NCI-H1092 (cell line): ENCODE data around the gene OTOR.

ENCODE experiments used
- DNase-seq: peaks from one replicate; lab custom pipeline; 2025; lab: John Stamatoyannopoulos, UW

The OTOR gene

DNA sequence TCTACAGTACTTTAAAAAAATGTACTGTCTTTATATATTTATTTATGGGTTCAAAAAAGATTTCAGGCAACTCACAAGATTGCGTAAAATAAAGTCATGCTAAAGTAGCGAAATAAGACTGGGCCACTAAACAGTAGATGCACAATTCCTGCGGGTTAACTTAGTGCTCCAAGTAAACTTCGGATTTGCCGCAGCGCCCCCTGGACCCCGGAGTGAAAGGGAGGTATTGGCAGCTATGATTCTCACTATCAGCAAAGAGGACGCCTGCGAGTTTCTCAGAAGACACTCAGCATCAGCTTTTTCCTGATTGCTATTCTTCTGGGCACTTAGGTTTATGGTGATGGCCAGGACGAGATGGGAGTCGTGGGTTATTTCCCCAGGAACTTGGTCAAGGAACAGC is 1.4 kb downstream of the OTOR start:
- no peak for DNase-seq

DNA sequence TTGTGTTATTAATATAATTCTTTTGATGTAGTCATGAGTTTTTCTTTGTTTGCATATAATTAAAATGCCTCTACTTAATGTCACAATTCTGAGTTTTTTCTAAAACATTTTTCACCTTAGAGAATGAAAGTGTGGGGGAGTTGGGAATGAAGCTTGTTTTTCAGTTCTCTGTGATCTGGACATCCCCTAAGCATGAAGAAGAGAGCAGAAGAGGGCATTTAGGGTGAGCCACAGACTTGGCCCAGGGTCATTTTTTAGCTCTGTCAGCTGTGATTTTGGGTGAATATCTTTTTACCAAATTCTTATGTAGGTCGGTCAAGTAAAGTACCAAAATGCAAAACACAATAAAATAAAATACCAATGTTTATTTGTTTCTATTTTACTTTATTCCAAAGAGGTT is 3.9 kb downstream of the OTOR start:
- DNase-seq: no peak

DNA sequence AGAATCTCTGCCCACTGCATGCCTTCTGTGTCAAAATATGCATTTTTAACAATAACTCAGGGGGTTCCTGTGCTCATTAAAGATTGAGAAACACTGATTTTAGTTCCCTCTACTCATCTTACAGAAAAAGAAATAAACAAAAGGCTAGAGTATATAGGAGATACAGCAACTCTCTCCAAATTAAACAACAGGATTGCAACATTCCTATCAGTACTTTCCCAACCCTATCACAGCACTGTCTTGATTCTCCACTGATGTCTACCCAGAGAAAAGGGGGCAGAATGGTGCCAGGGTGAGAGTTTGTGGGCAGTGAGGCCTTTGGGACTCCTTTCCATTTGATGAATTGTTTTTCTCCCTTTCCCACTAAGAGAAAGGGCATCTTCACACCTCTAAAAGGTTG is 4.7 kb downstream of the OTOR start:
- DNase-seq: no peak

DNA sequence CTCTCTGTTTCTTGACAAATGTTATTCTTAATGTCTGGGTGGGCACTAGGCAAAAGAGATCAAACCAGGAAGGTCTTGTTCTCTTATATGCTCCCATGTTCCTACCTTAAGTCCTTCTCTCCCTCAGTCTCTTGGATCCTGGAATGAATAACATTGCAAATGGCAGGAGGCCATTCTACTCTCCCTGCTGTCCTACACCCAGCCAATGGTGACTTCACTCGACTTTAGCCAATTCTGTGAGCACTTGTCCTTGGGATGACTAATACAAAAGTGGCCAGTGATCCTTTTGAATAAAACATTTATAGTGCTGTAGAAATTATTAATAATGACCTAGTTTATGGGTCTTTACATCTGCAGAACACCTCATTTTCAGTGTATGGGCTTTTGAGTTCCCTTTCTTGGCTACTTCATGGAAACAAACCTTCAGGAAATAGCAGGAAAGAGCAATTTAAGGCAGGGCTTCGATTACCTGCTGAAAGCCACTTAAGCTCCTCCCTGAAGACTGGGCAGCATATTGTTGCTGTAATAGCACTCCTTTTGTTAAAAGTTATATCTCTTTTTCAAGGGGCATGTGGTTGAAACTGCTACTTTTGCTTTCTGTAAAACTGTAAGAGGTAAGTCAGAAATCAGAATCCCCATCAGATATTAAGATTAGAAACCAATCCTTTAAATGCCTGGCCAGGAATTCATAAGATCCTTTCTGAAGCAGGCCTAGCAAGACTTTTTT is 10.5 kb downstream of the OTOR start:
- no peak for DNase-seq

DNA sequence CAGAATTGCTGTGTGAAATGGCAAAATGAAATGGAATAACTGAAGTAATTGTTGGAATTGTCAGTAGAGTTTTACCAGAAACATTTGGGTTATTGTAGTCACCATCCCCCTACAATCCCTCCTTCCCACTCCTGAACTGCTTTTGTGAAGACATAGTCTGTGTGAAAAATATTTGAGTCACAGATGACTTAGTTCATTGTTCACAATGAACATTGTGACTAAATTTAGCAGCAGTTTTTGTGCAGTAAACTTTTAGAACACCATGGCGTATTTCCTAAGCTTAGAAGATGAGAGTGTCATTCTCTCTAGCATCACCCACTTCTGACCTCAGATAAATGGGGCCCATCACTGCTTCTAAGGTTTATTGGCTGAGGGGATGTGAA is 11.0 kb downstream of the OTOR start:
- no peak for DNase-seq

DNA sequence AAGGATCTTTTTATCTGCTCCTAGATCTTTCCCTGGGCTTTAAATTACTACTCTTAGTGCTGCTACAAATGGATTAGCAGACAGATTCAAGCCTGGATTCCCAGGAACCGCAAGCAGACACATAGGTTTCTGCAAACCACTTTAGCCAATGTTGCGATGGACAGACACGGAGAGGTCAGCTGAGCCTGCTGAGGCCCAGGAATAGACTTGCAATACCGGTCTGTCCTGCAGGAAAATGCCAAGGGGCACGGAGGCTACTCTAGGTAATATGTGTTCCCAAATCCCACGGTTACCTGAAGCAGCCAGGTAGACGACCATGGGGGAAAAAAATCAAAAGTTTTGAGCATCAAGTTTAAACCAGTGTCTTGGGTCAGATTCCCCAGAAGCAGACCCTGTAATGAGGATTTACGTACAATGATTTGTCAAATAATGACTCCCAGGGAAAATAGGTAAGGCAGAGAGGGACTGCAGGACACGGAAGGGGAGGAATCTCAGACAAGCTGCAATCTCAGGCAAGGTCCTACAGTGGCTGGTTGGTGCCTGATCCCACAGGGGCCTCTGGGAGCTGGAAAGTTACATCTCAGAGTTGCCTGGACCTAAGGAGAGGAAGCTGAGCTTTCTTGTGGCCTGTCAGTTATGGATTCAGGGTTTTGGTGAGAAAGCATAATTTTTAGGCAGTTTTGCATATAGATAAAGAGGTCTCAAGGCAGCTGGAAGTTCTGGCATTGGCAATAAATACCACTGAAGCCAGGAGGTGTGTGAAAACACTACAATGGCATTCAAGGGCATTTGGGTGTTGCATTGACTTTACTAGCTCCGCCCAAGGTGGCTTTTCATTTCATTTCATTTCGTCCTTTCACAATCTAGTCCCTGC is 12.5 kb downstream of the OTOR start:
- no peak for DNase-seq

DNA sequence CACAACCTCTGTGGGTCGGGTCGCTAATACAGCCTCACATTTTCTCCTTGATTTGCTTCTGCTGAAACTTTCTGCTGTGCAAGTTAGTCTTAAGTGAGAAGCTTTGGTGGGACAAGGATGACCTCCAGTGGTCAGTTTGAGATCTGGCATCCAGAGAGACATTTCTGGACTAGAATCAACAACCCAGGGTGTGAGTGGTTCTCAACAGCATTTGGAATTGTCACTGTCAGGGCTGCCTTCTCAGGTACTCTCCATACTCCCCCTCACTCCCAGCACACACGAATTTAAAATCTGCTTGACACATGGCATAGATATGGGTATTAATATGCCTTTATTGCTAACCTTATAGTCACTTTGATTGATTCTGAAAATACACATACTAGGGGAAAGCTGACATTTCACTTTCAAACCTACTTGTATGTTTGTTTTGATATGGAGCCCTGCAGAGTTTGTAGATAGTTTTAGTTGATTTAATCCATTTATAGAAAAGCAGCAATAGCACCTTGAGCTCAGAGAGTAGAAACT is 13.2 kb downstream of the OTOR start:
- peak; percentile 72 for DNase-seq

DNA sequence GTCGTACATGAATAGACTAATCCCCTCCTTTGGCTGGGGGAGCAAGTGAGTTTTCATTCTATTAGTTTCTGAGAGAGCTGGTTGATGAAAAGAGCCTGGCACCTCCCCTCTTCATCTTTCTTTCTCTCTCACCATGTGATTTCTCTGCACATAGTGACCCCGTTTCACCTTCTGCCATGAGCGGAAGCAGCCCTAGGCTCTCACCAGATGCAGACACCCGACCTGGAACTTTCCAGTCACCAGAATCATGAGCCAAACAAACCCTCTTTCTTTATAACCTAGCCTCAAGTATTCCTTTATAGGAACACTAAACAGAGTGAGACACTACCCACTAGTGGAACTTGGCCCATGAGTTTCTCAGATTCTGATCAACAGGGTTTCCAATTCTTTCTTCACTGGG is 16.4 kb downstream of the OTOR start:
- DNase-seq: no peak

DNA sequence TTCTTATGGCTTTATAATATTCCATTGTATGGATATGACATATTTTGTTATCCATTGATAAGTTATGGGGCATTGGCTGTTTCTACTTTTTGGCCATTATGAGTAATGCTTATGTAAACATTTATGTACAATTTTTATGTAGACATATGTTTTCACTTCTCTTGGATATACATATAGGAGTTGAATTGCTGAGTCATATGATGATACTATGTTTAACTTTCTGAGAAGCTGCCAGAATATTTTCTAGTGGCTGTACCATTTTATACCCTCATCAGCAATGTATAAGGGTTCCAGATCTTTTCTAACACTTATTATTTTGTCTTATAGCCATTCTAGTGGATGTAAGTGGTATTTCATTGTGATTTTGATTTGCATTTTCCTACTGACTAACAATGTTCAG is 23.1 kb downstream of the OTOR start:
- DNase-seq: no peak

DNA sequence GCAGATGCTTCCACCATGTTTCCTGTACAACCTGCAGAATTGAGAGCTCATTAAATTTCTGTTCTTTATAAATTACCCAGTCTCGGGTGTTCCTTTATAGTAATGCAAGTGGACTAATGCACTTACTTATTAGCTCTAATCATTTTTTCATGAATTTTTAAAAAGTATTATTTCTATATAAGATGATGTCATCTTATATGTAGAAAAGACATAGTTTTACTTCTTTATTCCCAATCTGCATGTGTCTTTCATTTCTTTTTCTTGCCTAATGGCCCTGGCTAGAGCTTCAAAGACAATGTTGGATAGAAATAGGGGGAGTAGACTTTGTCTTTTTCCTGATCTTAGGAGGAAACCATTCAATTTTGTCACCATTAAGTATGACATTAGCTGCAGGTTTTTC is 27.8 kb downstream of the OTOR start:
- no peak for DNase-seq

DNA sequence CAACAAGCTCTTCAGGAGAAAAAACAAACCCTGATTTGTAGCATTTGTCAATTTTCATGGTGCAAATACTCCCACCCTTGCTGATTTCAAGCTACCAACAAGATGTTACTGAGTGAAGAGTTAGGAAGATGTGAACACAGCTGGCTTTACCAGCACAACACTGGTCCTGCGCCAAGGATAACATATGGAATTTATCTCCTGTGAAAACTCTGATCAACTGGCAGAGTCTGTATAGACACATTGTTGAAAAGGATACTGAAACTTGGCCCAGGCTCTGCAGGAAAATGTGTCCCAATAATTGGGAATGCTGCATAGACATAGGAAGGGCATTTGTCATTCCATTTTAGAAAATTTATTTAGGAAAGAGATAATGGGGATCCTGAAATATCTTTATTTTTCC is 29.0 kb downstream of the OTOR start:
- DNase-seq: no peak

DNA sequence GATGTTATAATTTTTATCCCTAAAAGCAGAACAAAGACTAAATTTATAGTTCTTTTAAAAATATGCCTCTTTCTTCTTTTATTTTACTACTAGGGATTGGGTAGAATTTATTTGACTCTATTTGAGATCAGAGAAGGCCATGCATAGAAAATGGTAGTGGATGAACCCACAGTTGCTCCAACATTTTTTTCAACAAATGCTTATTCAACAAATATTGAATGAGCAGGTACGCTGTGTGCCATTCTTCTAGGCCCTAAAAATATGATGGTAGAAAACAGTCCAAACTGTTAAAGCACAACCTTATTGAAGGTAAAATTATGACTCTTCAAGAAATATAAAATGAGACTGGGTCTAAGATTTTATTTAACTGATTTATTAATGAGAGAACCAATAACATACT is 30.0 kb downstream of the OTOR start:
- DNase-seq: no peak

DNA sequence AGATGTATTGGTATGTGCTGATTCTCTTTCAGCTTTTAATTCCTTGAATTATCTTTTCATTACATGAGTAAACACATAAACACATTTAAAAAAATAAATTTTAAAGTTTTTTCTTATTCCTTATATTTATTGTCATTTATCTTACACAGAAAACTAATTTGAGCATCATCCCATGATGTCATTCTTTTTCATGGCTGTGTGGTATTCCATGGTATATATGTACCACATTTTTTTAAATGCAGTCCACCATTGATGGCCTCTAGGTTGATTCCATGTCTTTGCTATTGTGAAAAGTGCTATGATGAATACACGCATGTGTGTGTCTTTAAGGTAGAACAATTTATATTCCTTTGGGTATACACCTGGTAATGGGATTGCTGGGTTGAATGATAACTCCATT is 33.3 kb downstream of the OTOR start:
- no peak for DNase-seq

DNA sequence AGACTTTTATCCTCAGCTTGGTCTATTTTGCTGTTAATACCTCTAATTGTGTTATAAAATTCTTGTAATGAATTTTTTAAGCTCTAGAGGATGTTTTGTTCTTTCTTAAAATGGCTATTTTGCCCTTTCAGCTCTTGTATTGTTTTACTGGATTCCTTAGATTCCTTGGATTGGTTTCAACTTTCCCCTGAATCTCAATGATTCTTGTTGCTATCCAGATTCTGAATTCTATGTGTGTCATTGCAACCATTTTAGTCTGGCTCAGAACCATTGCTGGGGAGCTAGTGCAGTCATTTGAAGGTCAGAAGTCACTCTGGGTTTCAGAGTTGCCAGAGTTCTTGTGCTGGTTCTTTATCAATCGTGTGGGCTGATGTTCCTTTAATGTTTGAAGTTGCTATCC is 37.1 kb downstream of the OTOR start:
- DNase-seq: no peak
